DOHH2 (cell line): ENCODE measurements around the gene KLLN.

Experiments
- H3F3A ChIP-seq: fragments of 200-600 bp; sonication (generic), shearing (Covaris generic); 2 replicates; pipeline ENCODE4 v1.6.0; 2016; ENCODE audit warnings: antibody characterized with exemption, mild to moderate bottlenecking; ENCODE audit not compliant: control insufficient read depth, insufficient read depth
- H3K27ac ChIP-seq: fragments of 200-600 bp; sonication (generic); 2 replicates; pipeline ENCODE4 v1.5.1; 2014; ENCODE audit warnings: low read depth, mild to moderate bottlenecking, low read length, moderate library complexity
- H3K27me3 ChIP-seq: fragments of 200-600 bp; sonication (generic); 2 replicates; pipeline ENCODE4 v1.6.1; 2014; ENCODE audit warnings: mild to moderate bottlenecking, low read length, mixed read lengths; ENCODE audit not compliant: control insufficient read depth
- H3K36me3 ChIP-seq: fragments of 200-600 bp; sonication (generic); 2 replicates; pipeline ENCODE4 v1.6.1; 2014; ENCODE audit warnings: mild to moderate bottlenecking, low read length, moderate library complexity, mixed read lengths; ENCODE audit not compliant: control insufficient read depth
- H3K4me1 ChIP-seq: fragments of 200-600 bp; sonication (generic); 2 replicates; pipeline ENCODE4 v1.6.1; 2014; ENCODE audit warnings: mild to moderate bottlenecking, low read length, mixed read lengths; ENCODE audit not compliant: control insufficient read depth
- H3K4me2 ChIP-seq: fragments of 200-600 bp; sonication (generic); 2 replicates; pipeline ENCODE4 v1.6.0; 2014; ENCODE audit warnings: mild to moderate bottlenecking, low read length, moderate library complexity
- H3K4me3 ChIP-seq: fragments of 200-600 bp; sonication (generic); 2 replicates; pipeline ENCODE4 v1.5.1; 2014; ENCODE audit warnings: mild to moderate bottlenecking, low read length, mixed read lengths
- H3K79me2 ChIP-seq: fragments of 200-600 bp; sonication (generic); 2 replicates; pipeline ENCODE4 v1.6.1; 2014; ENCODE audit warnings: mild to moderate bottlenecking, low read length, mixed read lengths; ENCODE audit not compliant: control insufficient read depth
- H3K9me2 ChIP-seq: fragments of 200-600 bp; sonication (generic); replicated peaks from 2 replicates; pipeline ENCODE4 v1.6.1; 2014; ENCODE audit warnings: mild to moderate bottlenecking, low read length, mixed read lengths; ENCODE audit not compliant: control insufficient read depth
- H3K9me3 ChIP-seq: fragments of 200-600 bp; sonication (generic); 2 replicates; pipeline ENCODE4 v1.6.1; 2014; ENCODE audit warnings: antibody characterized with exemption, low read length, mixed read lengths; ENCODE audit not compliant: control insufficient read depth, insufficient read depth
- H4K20me1 ChIP-seq: fragments of 200-600 bp; sonication (generic); 2 replicates; pipeline ENCODE4 v1.6.0; 2014; ENCODE audit warnings: low read depth, mild to moderate bottlenecking, antibody characterized with exemption, low read length, moderate library complexity; ENCODE audit not compliant: control insufficient read depth, insufficient read depth
- EZH2phosphoT487 ChIP-seq: fragments of 200-600 bp; sonication (generic); IDR thresholded peaks from 2 replicates; pipeline ENCODE4 v1.6.1; 2017; ENCODE audit warnings: borderline replicate concordance, mild to moderate bottlenecking, antibody characterized with exemption, low read length, moderate library complexity, mixed read lengths
- TF ChIP-seq, protein P1 (sequence below): fragments of 200-600 bp; sonication (generic); IDR thresholded peaks from one replicate; pipeline ENCODE4 v1.5.1; 2014; ENCODE audit warnings: antibody characterized with exemption, mild to moderate bottlenecking, low read depth, low read length; ENCODE audit not compliant: poor library complexity, severe bottlenecking

Gene KLLN

DNA sequence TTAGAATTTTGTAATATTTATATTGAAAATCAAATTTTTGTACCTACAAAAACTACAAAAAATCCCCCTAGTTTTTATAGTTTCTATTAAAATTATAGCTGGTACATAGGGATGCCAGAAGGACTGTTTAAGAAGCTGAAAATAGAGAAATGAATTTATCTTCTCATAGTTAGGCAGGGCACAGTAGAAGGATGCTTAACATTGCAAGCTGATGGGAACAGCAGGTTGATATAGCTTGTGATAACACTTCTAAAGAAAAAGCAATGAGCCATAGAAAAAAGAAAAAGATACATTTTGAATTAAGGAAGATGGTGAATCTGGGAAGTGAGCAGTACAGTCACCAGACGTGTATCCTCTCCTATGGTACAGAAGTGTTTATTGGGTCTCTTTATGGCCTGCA, 32.1 kb upstream of the KLLN start:
- Histone ChIP-seq H3K4me1 (peaks cover 16% of the 10 kb centered on the region), H3K9me3 (peaks cover 7% of the 10 kb centered on the region; the same call in 1 of the 2 replicates), H3K36me3 (peaks cover 75% of the 10 kb centered on the region), H3K79me2 (peaks cover 98% of the 10 kb centered on the region), H3F3A (peaks cover 17% of the 10 kb centered on the region), H3K27ac (no peak overlapping the region), H3K4me3 (no peak overlapping the region), H3K27me3 (no peaks in the 10 kb centered on the region), H3K9me2 (no peaks in the 10 kb centered on the region), H4K20me1 (no peaks in the 10 kb centered on the region), H3K4me2 (no peak overlapping the region)
- no peak for TF ChIP-seq EZH2phosphoT487
- TF ChIP-seq, protein P1, sequence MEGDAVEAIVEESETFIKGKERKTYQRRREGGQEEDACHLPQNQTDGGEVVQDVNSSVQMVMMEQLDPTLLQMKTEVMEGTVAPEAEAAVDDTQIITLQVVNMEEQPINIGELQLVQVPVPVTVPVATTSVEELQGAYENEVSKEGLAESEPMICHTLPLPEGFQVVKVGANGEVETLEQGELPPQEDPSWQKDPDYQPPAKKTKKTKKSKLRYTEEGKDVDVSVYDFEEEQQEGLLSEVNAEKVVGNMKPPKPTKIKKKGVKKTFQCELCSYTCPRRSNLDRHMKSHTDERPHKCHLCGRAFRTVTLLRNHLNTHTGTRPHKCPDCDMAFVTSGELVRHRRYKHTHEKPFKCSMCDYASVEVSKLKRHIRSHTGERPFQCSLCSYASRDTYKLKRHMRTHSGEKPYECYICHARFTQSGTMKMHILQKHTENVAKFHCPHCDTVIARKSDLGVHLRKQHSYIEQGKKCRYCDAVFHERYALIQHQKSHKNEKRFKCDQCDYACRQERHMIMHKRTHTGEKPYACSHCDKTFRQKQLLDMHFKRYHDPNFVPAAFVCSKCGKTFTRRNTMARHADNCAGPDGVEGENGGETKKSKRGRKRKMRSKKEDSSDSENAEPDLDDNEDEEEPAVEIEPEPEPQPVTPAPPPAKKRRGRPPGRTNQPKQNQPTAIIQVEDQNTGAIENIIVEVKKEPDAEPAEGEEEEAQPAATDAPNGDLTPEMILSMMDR: no peak

- no peak overlapping the region for H3K4me3 ChIP-seq
- no peaks in the 10 kb centered on the region for H3K9me3 ChIP-seq
- peaks cover 94% of the 10 kb centered on the region for H3K36me3 ChIP-seq
- peaks cover 11% of the 10 kb centered on the region for H3F3A ChIP-seq
- H3K9me2 ChIP-seq: no peaks in the 10 kb centered on the region
- H3K4me1 ChIP-seq: peaks cover 3% of the 10 kb centered on the region; the same call in 1 of the 2 replicates
- no peak overlapping the region for H3K4me2 ChIP-seq
- H3K27me3 ChIP-seq: no peaks in the 10 kb centered on the region
- TF ChIP-seq, protein P1: no peak
- no peak for TF ChIP-seq EZH2phosphoT487
- H3K79me2 ChIP-seq: peaks cover 99% of the 10 kb centered on the region
- no peak overlapping the region for H3K27ac ChIP-seq
- H4K20me1 ChIP-seq: no peaks in the 10 kb centered on the region
These were observed 24.4 kb upstream of the KLLN start for GRCh38 chr10:87887548-87888289.

DNA sequence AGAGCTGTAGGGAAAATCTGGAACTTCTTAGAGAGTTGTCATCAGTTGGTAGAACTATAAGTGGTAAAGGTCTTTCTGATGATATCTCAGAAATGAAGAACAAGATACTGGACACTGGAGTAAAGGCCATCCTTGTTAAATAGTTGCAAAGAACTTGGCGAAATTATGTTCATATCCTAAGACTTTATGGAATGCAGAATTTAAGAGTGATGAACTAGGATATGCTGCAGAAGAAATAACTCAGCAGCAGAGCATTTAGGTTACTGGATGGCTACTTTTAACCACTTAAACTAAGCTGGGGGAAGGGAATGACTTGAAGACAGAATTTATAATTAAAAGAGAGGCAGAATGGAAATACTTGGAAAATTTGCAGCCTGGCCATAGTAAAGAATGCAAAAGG, 23.8 kb upstream of the KLLN start:
- Histone ChIP-seq H3K27ac (no peak overlapping the region), H4K20me1 (no peaks in the 10 kb centered on the region), H3K4me2 (no peak overlapping the region), H3K4me1 (peaks cover 3% of the 10 kb centered on the region; the same call in 1 of the 2 replicates), H3K4me3 (no peak overlapping the region), H3F3A (peaks cover 8% of the 10 kb centered on the region), H3K9me3 (no peaks in the 10 kb centered on the region), H3K79me2 (peaks cover 99% of the 10 kb centered on the region), H3K36me3 (peaks cover 94% of the 10 kb centered on the region), H3K9me2 (no peaks in the 10 kb centered on the region), H3K27me3 (no peaks in the 10 kb centered on the region)
- TF ChIP-seq, protein P1: no peak
- TF ChIP-seq EZH2phosphoT487: no peak
